Measurements from ENCODE around the gene AS3MT.

AS3MT gene

GRCh38 chr10:102949916-102950315, 80.6 kb downstream of the AS3MT start:
- Histone ChIP-seq H3K36me3 (ENCODE audit: control insufficient read depth, low read depth, low read length) (no peaks in the 10 kb centered on the region), H3K27ac (ENCODE audit: low read length) (no peak overlapping the region), H3K9me3 (ENCODE audit: control insufficient read depth, low read depth, low read length) (no peaks in the 10 kb centered on the region), H3K9ac (ENCODE audit: low read length) (no peak overlapping the region), H3K4me3 (ENCODE audit: low read length) (no peak overlapping the region), H3K4me1 (ENCODE audit: control insufficient read depth, low read depth, low read length) (no peaks in the 10 kb centered on the region), H3K27me3 (ENCODE audit: control insufficient read depth, insufficient read depth, low read length) (no peaks in the 10 kb centered on the region)

- Histone ChIP-seq H3K4me1 (ENCODE audit: control insufficient read depth, low read depth, low read length) (no peaks in the 10 kb centered on the region), H3K36me3 (ENCODE audit: control insufficient read depth, low read depth, low read length) (no peaks in the 10 kb centered on the region), H3K4me3 (ENCODE audit: low read length) (no peak overlapping the region), H3K9me3 (ENCODE audit: control insufficient read depth, low read depth, low read length) (no peaks in the 10 kb centered on the region), H3K27ac (ENCODE audit: low read length) (no peak overlapping the region), H3K27me3 (ENCODE audit: control insufficient read depth, insufficient read depth, low read length) (no peaks in the 10 kb centered on the region), H3K9ac (ENCODE audit: low read length) (no peak overlapping the region)
These were observed 82.0 kb downstream of the AS3MT start for GRCh38 chr10:102951316-102951715.
